GM12875 (cell line): ENCODE data around the gene ALAD.

Experiments
- H3K4me3 ChIP-seq: one replicate; pipeline ENCODE4 v1.5.1; 2011; ENCODE audit warnings: low read depth, low read length, control low read depth
- TF ChIP-seq, protein P1 (sequence below): IDR thresholded peaks from 2 replicates; pipeline ENCODE4 v1.5.1; 2011; ENCODE audit warnings: low read depth, mild to moderate bottlenecking, control low read depth, inconsistent platforms, low read length, moderate library complexity, borderline replicate concordance; ENCODE audit not compliant: insufficient read depth

Gene ALAD

DNA sequence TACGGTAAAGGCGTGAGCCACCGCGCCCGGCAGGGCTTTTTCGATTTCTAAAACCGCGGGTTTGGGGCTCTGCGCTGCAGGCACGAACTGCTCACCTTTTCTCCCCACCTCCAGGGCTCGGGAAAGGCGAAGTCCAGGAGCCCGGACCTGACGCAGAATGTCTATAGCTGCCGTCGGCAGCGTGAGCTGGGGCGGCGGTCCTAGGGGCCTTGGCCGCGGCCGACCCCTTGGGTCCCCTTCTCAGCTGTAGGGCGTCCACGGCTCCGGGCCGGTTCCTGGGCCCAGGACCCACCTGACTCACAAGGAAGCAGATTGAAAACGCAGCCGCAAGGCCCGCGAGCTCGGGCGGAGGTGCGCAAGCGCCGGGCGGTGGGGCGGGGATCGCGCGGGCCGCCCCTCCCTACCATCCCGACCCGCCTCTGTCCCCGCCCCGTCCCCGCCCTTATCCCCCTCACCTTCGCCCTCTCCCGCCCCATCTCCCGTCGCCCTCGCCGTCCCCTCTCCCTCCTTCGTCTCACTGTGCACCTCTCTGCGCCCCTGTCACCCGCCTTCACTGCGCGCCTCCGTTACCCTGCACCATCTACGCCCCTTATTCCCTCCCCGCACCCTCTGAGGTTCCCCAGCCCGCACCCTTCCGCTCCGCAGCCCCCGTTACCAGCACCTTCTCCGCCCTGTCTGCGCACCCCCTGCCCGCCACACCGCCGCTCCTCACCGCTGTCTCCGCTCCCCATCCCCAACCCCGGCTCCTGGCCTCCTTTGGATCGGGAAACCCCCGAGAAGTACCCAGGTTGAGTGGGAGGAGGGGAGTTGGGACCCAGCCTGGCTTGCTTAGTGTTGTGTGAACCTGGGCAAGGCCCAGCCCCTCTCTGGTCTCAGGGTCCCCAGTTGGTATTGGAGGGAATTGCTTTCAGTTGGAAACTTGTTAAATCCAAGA, 24.2 kb downstream of the ALAD start, which contains the start of gene HDHD3:
Gene HDHD3, minus strand, starts transcription at position 353 of the 934 bp plus-strand sequence. CDS start 2,632 bp downstream, outside the sequence.
- TF ChIP-seq, protein P1, sequence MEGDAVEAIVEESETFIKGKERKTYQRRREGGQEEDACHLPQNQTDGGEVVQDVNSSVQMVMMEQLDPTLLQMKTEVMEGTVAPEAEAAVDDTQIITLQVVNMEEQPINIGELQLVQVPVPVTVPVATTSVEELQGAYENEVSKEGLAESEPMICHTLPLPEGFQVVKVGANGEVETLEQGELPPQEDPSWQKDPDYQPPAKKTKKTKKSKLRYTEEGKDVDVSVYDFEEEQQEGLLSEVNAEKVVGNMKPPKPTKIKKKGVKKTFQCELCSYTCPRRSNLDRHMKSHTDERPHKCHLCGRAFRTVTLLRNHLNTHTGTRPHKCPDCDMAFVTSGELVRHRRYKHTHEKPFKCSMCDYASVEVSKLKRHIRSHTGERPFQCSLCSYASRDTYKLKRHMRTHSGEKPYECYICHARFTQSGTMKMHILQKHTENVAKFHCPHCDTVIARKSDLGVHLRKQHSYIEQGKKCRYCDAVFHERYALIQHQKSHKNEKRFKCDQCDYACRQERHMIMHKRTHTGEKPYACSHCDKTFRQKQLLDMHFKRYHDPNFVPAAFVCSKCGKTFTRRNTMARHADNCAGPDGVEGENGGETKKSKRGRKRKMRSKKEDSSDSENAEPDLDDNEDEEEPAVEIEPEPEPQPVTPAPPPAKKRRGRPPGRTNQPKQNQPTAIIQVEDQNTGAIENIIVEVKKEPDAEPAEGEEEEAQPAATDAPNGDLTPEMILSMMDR = no peak
- peak within 1 kb of the TSS; percentile 92 for H3K4me3 ChIP-seq

DNA sequence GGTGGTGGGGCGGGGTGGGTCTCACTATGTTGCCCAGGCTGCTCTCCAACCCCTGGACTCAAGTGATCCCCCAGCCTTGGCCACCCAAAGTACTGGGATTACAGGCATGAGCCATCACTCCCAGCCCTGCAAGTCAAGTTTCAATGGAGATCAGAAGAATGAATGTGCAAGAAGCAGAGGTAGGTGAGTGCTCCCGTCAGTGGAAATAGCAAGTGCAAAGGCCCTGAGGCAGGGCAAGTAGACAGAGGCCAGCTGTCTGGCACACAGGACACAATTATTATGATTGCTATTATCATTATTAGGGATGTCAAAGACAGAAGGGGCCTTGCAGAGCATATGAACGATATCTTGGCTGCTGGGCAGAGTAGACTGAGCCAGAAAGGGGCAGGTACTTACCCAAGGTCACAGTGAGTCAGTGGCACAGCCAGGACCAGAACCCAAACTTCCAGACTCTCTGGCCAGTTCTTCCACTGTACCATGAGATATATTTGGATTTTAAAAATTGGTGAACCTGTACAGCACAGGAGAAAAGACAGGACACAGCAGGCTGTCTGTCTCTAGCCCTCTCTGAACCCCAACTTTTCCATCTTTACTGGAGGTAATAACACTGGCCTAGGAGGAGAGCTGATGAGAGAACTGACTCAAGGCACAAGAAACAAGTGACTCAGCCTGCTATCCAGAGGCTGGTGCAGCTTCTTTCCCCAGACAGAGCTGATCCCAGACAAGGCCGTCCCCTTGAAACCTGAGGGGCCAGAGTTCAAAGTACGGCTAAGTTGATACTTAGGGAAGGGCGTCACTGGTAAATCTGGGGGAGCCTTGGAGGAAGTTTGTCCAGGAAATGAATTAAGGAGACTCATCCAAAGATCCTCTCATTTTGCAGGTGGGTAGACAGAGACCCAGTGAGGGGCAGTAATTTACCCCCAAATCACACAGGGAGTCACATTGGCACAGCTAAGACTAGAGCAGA, 25.7 kb downstream of the ALAD start:
- TF ChIP-seq, protein P1 = no peak
- H3K4me3 ChIP-seq = peak overlapping the region; percentile 19

DNA sequence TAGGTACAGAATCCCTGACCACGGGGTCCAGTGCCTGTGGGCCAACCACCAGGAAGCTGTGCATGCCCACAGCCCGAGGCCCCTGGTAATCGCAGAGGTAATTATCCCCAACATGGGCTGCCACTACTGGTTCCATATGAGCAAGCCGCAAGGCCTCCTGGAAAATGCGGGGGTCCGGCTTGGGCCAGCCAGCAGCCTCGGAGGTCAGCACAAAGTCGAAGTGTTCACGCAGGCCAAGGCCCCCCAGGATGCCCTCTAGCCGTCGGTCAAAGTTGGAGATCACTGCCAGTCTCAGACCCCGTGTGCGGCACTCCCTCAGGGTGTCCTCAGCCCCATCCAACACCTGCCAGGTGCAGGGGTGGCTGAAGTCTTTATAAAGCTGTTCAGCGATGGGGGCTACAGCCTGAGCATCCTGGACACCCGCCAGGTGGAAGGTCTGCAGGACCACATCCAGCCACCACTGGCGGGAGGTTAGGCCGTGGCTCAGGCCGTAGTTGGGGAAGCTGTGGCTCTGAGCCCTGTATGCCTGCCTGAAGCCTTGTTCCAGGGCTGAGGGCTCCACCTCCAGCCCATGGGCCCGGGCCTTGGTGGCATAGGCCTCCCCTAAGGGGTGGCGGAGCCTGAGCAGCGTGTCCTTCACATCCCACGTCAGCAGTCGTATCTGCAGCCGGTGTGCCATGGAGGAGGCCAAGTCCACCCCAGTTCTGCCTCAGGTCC, 27.2 kb downstream of the ALAD start:
- TF ChIP-seq, protein P1 = no peak
- no peak overlapping the region for H3K4me3 ChIP-seq

DNA sequence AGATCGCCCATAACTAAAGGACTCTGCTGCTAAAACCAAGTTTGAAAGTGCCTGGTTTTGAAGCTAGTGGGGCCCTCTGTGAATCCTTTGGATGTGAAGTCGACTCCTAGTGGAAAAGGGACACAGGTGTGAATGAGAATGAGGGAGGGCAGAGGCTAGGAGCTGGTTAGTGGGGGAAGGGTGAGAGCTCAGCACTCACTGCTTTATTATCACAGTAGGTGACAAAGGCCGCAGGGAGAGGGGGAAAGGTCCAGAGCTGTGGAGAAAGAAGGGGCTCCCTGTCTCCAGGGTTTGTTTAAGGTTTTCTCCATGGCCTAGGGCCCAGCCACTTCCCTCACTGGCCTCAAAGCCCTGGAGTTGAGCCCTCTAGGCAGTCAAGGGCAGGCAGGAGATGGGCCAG, 27.8 kb downstream of the ALAD start:
- H3K4me3 ChIP-seq = no peak overlapping the region
- TF ChIP-seq, protein P1 = no peak

DNA sequence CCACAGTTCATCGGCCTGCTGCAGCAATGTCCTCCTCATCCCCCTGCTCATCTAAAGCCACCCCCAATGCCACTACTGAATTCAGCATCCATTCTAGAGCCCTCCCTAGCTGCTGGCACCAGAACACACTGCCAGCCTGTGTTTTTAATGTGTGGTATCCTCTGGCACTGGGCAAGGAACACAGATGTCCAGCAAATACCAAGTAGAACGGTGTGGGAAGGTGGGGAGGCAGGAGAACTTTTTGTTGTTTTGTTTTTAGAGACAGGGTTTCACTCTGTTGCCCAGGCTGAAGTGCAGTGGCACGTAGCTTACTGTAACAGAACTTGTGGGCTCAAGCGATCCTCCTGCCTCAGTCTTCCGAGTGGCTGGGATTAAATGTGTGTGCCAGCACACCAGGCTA, 29.0 kb downstream of the ALAD start:
- TF ChIP-seq, protein P1 = no peak
- H3K4me3 ChIP-seq = no peak overlapping the region

DNA sequence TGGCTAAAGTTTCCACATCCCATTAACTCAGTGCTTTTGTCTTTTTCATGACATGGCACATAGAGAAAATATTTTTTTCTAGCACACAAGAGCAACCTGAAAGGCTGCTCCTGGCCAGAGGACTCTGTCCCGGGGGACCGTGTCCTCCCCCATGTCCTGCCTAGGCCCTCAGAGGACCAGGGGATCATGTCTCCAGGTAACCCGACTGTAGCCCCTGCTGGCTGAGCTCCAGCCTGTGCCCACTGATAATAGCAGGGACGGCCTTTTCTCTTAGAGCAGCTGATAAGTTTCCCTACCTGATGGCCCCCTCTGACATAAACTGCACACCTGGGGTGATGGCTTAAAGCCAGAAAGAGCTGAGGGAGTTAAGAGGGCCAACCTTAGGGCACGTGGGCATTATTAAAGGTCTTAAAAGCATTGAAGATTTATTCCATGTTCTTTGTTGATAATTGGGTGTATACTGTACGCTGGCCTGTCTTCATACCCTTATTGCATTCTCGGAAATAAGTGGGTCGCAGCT, 30.2 kb downstream of the ALAD start:
- no peak overlapping the region for H3K4me3 ChIP-seq
- TF ChIP-seq, protein P1 = no peak
